Fibroblast of mammary gland (primary cell): ENCODE measurements around the gene TET3.

ENCODE experiments used
- DNase-seq: peaks from one replicate; pipeline ENCODE4 v3.0.0-alpha.2; 2010; ENCODE audit warnings: low read depth
- H3K4me3 ChIP-seq: 2 replicates; pipeline ENCODE4 v1.5.1; 2011; ENCODE audit warnings: low read depth, mild to moderate bottlenecking, low read length, moderate library complexity; ENCODE audit not compliant: control insufficient read depth
- CTCF ChIP-seq: conservative IDR thresholded peaks from 2 replicates; pipeline ENCODE4 v1.5.1; 2011; ENCODE audit warnings: low read depth, low read length, inconsistent platforms; ENCODE audit not compliant: control insufficient read depth, insufficient read depth

TET3 gene

GRCh38 chr2:73942664-73943063 is 42.0 kb upstream of the TET3 start:
- DNase-seq: no peak
- no peak overlapping the region for H3K4me3 ChIP-seq
- TF ChIP-seq CTCF: no peak

- H3K4me3 ChIP-seq: no peak overlapping the region
- DNase-seq: no peak
- no peak for TF ChIP-seq CTCF
Measured at GRCh38 chr2:73944714-73945113, 40.0 kb upstream of the TET3 start.

- TF ChIP-seq CTCF: no peak
- DNase-seq: no peak
- no peak overlapping the region for H3K4me3 ChIP-seq
Measured at GRCh38 chr2:73946215-73946614, 38.5 kb upstream of the TET3 start.

- TF ChIP-seq CTCF: no peak
- no peak overlapping the region for H3K4me3 ChIP-seq
- DNase-seq: no peak
Measured at GRCh38 chr2:73946666-73947065, 38.0 kb upstream of the TET3 start.

- no peak overlapping the region for H3K4me3 ChIP-seq
- no peak for TF ChIP-seq CTCF
- DNase-seq: no peak
Measured at GRCh38 chr2:73947412-73948018, 37.2 kb upstream of the TET3 start.

- no peak overlapping the region for H3K4me3 ChIP-seq
- DNase-seq: no peak
- TF ChIP-seq CTCF: no peak
Measured at GRCh38 chr2:73949802-73950201, 34.9 kb upstream of the TET3 start.
